Kidney epithelial cell (primary cell): ENCODE data around the gene INPP5A. TPM values are rescaled to one million over a fixed set of nuclear protein-coding genes. Genes with fewer than 3 reads are reported as not detected.

Source experiments
- DNase-seq: peaks from one replicate; pipeline ENCODE4 v3.0.0-alpha.2; 2010; ENCODE audit warnings: low read depth
- H3K27me3 ChIP-seq: 2 replicates; pipeline ENCODE4 v1.6.0; 2011; ENCODE audit warnings: low read length; ENCODE audit not compliant: control insufficient read depth, insufficient read depth
- H3K36me3 ChIP-seq: 2 replicates; pipeline ENCODE4 v1.5.1; 2011; ENCODE audit warnings: low read length; ENCODE audit not compliant: control insufficient read depth, insufficient read depth
- H3K4me3 ChIP-seq: 2 replicates; pipeline ENCODE4 v1.5.1; 2011; ENCODE audit warnings: low read depth, mild to moderate bottlenecking, control low read depth, low read length
- CTCF ChIP-seq: IDR thresholded peaks from 2 replicates; pipeline ENCODE4 v1.5.1; 2011; ENCODE audit warnings: mild to moderate bottlenecking, moderate library complexity, low read length, control low read depth, inconsistent platforms; ENCODE audit not compliant: insufficient read depth, poor library complexity, severe bottlenecking
- total RNA-seq: library from RNA; depleted of rRNA; stranded (reverse); fragments of >200 nt; gene quantifications from 2 replicates; pipeline ENCODE4 v1.2.3, GENCODE V29; 2015

INPP5A gene
- total RNA-seq, 1 donor from 2014 or later = 45.1 TPM

- H3K27me3 ChIP-seq = no peaks in the 10 kb centered on the region
- H3K36me3 ChIP-seq = no peaks in the 10 kb centered on the region
- no peak for TF ChIP-seq CTCF
- no peak overlapping the region for H3K4me3 ChIP-seq
- no peak for DNase-seq
Observed at GRCh38 chr10:132746386-132746785, 208.8 kb downstream of the INPP5A start.

GRCh38 chr10:132746801-132747625 lies 209.4 kb downstream of the INPP5A start:
- Histone ChIP-seq H3K4me3 (no peak overlapping the region), H3K36me3 (no peaks in the 10 kb centered on the region), H3K27me3 (no peaks in the 10 kb centered on the region)
- no peak for DNase-seq
- TF ChIP-seq CTCF = no peak

GRCh38 chr10:132748135-132748534 lies 210.5 kb downstream of the INPP5A start:
- no peak for DNase-seq
- H3K4me3 ChIP-seq = no peak overlapping the region
- no peaks in the 10 kb centered on the region for H3K27me3 ChIP-seq
- TF ChIP-seq CTCF = no peak
- H3K36me3 ChIP-seq = no peaks in the 10 kb centered on the region

- no peaks in the 10 kb centered on the region for H3K27me3 ChIP-seq
Observed at GRCh38 chr10:132748545-132749370, 211.2 kb downstream of the INPP5A start.

GRCh38 chr10:132749371-132749795 lies 211.8 kb downstream of the INPP5A start:
- H3K36me3 ChIP-seq = no peaks in the 10 kb centered on the region
- no peak overlapping the region for H3K4me3 ChIP-seq
- no peak for TF ChIP-seq CTCF
- DNase-seq = no peak
- H3K27me3 ChIP-seq = no peaks in the 10 kb centered on the region

More at GRCh38 chr10:132748545-132749370, 211.2 kb downstream of the INPP5A start:
- no peak for TF ChIP-seq CTCF
- Histone ChIP-seq H3K36me3 (no peaks in the 10 kb centered on the region), H3K4me3 (no peak overlapping the region)
- DNase-seq = no peak
